ENCODE measurements around the gene HK3. TPM values are rescaled to one million over a fixed set of nuclear protein-coding genes. Genes with fewer than 3 reads are reported as not detected.

HK3 gene
- total RNA-seq, 4 donors from 2014 or later: 2.6 to 6.0 (median 4.7) TPM

DNA sequence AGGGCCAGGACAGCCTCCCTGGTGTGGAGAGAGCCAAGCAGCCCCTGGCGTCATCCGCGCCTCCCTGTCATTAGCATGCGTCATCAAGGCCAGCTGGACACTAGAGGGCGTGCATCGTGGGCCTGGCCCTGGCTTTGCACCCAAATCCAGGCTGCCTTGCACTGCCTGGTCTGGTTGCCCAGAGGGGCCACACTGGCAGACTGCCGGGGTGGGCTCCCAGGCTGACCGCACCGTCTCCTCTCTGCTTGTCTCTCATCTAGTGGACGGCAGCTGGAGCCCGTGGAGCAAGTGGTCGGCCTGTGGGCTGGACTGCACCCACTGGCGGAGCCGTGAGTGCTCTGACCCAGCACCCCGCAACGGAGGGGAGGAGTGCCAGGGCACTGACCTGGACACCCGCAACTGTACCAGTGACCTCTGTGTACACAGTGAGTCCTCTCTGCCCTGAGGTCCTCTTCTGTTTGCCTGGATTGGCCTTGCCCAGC, 29.0 kb downstream of the HK3 start:
- Histone ChIP-seq H3K4me1 (no peaks in the 10 kb centered on the region), H3K27ac (no peak overlapping the region), H3K36me3 (no peaks in the 10 kb centered on the region), H3K27me3 (peaks cover 42% of the 10 kb centered on the region), H3K4me3 (no peak overlapping the region), H3K9me3 (no peaks in the 10 kb centered on the region)
- in situ Hi-C loops (cut with MboI; ENCODE audit: low pct_ligation_motif_present in 1 of 4, low pct_unique_long_range_greater_than_20kb in 1 of 4, low sequenced_read_pairs in 3 of 4) (no loop called here), intact Hi-C loops (cut with DNase I; ENCODE audit: low total_unique reads) (no loop called here)
- DNase-seq: peak; percentile 12
- TF ChIP-seq POLR2A (IDR thresholded peaks at IDR 0.05): no peak
- TF ChIP-seq, protein P1, sequence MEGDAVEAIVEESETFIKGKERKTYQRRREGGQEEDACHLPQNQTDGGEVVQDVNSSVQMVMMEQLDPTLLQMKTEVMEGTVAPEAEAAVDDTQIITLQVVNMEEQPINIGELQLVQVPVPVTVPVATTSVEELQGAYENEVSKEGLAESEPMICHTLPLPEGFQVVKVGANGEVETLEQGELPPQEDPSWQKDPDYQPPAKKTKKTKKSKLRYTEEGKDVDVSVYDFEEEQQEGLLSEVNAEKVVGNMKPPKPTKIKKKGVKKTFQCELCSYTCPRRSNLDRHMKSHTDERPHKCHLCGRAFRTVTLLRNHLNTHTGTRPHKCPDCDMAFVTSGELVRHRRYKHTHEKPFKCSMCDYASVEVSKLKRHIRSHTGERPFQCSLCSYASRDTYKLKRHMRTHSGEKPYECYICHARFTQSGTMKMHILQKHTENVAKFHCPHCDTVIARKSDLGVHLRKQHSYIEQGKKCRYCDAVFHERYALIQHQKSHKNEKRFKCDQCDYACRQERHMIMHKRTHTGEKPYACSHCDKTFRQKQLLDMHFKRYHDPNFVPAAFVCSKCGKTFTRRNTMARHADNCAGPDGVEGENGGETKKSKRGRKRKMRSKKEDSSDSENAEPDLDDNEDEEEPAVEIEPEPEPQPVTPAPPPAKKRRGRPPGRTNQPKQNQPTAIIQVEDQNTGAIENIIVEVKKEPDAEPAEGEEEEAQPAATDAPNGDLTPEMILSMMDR (IDR thresholded peaks at IDR 0.05): peak in 3 of 5 experiments; percentile 13 to 19 (median 14)
- TF ChIP-seq POLR2AphosphoS5 (IDR thresholded peaks at IDR 0.05): no peak
- TF ChIP-seq EP300 (IDR thresholded peaks at IDR 0.05; ENCODE audit: low read depth): no peak
- WGBS, 2 donors (ENCODE audit: low coverage in 1 of 2): 33% methylated on average over 9 of the region's 17 CpGs; no CpG with 5 or more reads in 1 of the 2 donors

DNA sequence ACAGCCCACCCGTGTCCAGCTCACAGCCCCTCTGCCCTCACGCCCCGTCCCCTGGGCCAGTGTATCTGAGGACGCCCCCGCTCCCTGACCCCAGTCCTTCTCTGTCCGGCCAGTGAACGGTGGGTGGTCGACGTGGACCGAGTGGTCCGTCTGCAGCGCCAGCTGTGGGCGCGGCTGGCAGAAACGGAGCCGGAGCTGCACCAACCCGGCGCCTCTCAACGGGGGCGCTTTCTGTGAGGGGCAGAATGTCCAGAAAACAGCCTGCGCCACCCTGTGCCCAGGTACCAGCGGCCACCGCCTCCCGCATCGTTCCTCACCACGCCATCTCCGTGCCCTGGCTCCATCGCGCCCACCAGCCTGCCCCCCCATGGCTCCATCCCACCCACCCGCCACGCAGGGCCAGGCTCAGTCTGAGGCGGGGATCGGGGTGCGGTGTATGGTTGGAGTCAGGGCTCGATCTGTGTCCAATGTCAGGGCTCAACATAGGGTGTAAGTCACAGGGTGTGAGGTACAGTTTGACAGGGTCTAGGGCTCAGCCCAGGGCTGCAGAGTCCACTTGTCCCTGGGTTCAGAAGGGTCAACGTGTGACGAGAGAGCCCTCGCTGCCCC, 29.5 kb downstream of the HK3 start:
- no peaks in the 10 kb centered on the region for H3K9me3 ChIP-seq
- 82% methylated on average over 37 of the region's 38 CpGs; no CpG with 5 or more reads in 1 of the 2 donors for WGBS, 2 donors (ENCODE audit: low coverage in 1 of 2)
- TF ChIP-seq, protein P1 (IDR thresholded peaks at IDR 0.05): no peak
- TF ChIP-seq EP300 (IDR thresholded peaks at IDR 0.05; ENCODE audit: low read depth) (no peak), POLR2A (IDR thresholded peaks at IDR 0.05) (no peak), POLR2AphosphoS5 (IDR thresholded peaks at IDR 0.05) (no peak)
- no peak overlapping the region for H3K4me3 ChIP-seq
- intact Hi-C loops (cut with DNase I; ENCODE audit: low total_unique reads) (no loop called here), in situ Hi-C loops (cut with MboI; ENCODE audit: low pct_ligation_motif_present in 1 of 4, low pct_unique_long_range_greater_than_20kb in 1 of 4, low sequenced_read_pairs in 3 of 4) (no loop called here)
- H3K27me3 ChIP-seq: peaks cover 42% of the 10 kb centered on the region
- H3K36me3 ChIP-seq: no peaks in the 10 kb centered on the region
- no peaks in the 10 kb centered on the region for H3K4me1 ChIP-seq
- H3K27ac ChIP-seq: no peak overlapping the region
- DNase-seq: no peak

DNA sequence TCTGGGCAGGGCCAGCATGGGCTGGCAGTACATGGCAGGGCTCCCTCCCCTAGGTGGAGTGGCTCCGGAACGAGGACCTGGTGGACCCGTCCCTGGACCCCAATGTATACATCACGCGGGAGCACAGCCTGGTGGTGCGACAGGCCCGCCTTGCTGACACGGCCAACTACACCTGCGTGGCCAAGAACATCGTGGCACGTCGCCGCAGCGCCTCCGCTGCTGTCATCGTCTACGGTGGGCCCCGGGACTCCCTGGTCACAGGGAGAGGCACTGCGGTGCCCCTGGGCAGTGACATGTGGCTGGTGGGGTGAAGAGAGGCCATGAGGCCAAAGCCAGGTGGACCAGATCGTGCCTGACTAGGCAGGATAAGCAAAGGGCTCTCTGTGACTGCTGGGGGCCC, 30.4 kb downstream of the HK3 start:
- H3K27ac ChIP-seq: no peak overlapping the region
- H3K4me1 ChIP-seq: no peaks in the 10 kb centered on the region
- no peak for DNase-seq
- in situ Hi-C loops (cut with MboI; ENCODE audit: low pct_ligation_motif_present in 1 of 4, low pct_unique_long_range_greater_than_20kb in 1 of 4, low sequenced_read_pairs in 3 of 4): no loop called here
- H3K4me3 ChIP-seq: no peak overlapping the region
- no peak for TF ChIP-seq POLR2AphosphoS5 (IDR thresholded peaks at IDR 0.05)
- TF ChIP-seq, protein P1 (IDR thresholded peaks at IDR 0.05): no peak
- no peak for TF ChIP-seq POLR2A (IDR thresholded peaks at IDR 0.05)
- no peak for TF ChIP-seq EP300 (IDR thresholded peaks at IDR 0.05; ENCODE audit: low read depth)
- H3K36me3 ChIP-seq: no peaks in the 10 kb centered on the region
- WGBS, 2 donors (ENCODE audit: low coverage in 1 of 2): 89% methylated on average over 20 of the region's 20 CpGs; no CpG with 5 or more reads in 1 of the 2 donors
- H3K27me3 ChIP-seq: peaks cover 46% of the 10 kb centered on the region
- intact Hi-C loops (cut with DNase I; ENCODE audit: low total_unique reads): no loop called here
- no peaks in the 10 kb centered on the region for H3K9me3 ChIP-seq

DNA sequence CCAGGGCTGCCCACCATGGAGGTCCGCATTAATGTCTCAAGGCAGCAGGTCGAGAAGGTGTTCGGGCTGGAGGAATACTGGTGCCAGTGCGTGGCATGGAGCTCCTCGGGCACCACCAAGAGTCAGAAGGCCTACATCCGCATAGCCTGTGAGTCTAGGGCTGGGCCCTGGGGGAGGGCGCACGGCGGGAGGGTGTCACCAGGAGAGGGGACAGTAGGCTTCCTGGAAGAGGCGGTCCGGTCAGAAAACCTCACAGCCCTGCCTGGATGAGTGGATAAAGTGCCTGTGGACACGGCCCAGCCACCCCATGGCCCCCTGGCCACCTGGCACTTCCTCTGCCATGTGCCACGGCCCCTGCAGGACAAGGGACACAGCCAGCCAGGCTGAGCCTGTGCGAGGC, 31.0 kb downstream of the HK3 start:
- in situ Hi-C loops (cut with MboI; ENCODE audit: low pct_ligation_motif_present in 1 of 4, low pct_unique_long_range_greater_than_20kb in 1 of 4, low sequenced_read_pairs in 3 of 4) (no loop called here), intact Hi-C loops (cut with DNase I; ENCODE audit: low total_unique reads) (no loop called here)
- no peaks in the 10 kb centered on the region for H3K36me3 ChIP-seq
- no peaks in the 10 kb centered on the region for H3K9me3 ChIP-seq
- 79% methylated on average over 9 of the region's 14 CpGs; no CpG with 5 or more reads in 1 of the 2 donors for WGBS, 2 donors (ENCODE audit: low coverage in 1 of 2)
- DNase-seq: no peak
- peaks cover 49% of the 10 kb centered on the region for H3K27me3 ChIP-seq
- no peak overlapping the region for H3K4me3 ChIP-seq
- no peak overlapping the region for H3K27ac ChIP-seq
- H3K4me1 ChIP-seq: no peaks in the 10 kb centered on the region
- TF ChIP-seq EP300 (IDR thresholded peaks at IDR 0.05; ENCODE audit: low read depth) (no peak), POLR2A (IDR thresholded peaks at IDR 0.05) (no peak), POLR2AphosphoS5 (IDR thresholded peaks at IDR 0.05) (no peak)
- TF ChIP-seq, protein P1 (IDR thresholded peaks at IDR 0.05): no peak

All from transverse colon (tissue), 4 donors.